ENCODE data around the gene ZNF83. TPM values are rescaled to one million over a fixed set of nuclear protein-coding genes. Genes with fewer than 3 reads are reported as not detected.
"Not testable (repeated sequence)": the region's sequence is repeated elsewhere in the genome, so short reads cannot be mapped to it uniquely, and the experiment has no call there.

Gene ZNF83
- polyA plus RNA-seq, 1 of the 3 experiments (the other 2 are of a cell fraction): 30.1 TPM

- POLR2A ChIA-PET; DNase-seq; H2AFZ ChIP-seq (ENCODE audit: low read depth); H4K20me1 ChIP-seq (ENCODE audit: insufficient read depth); CTCF ChIA-PET; H3K9me3 ChIP-seq; H3K4me3 ChIP-seq (ENCODE audit: low read depth in 2 of 2, low read length in 1 of 2); H3F3A ChIP-seq (replicated peaks; ENCODE audit: insufficient read depth); H3K9ac ChIP-seq; H3K9me2 ChIP-seq; H3K4me1 ChIP-seq (ENCODE audit: control insufficient read depth in 1 of 2, insufficient read depth in 2 of 2, low read depth in 1 of 2, low read length in 1 of 2); H3K79me2 ChIP-seq (ENCODE audit: insufficient read depth); H3K4me2 ChIP-seq; H3K27ac ChIP-seq (ENCODE audit: low read depth in 2 of 2, low read length in 1 of 2); H3K27me3 ChIP-seq (ENCODE audit: insufficient read depth): not testable (repeated sequence)
- peaks cover 4 to 14% of the 10 kb centered on the region in 2 experiments for H3K36me3 ChIP-seq (replicated peaks in 1 of 2; ENCODE audit: control insufficient read depth in 1 of 2, insufficient read depth in 2 of 2, low read length in 1 of 2)
- 95% methylated on average over 3 of the region's 3 CpGs for WGBS (ENCODE audit: low lambda C conversion rate)
These were observed 10.7 kb downstream of the ZNF83 start for GRCh38 chr19:52627441-52627840.

- no peaks in the 10 kb centered on the region for H3K9me3 ChIP-seq
- ChIA-PET CTCF (no interaction called here), POLR2A (no interaction called here)
- no peaks in the 10 kb centered on the region for H3K27me3 ChIP-seq (ENCODE audit: insufficient read depth)
- no peak for DNase-seq
- H3K79me2 ChIP-seq (ENCODE audit: insufficient read depth): no peaks in the 10 kb centered on the region; the same call in 1 of the 2 replicates
- no peak overlapping the region for H3K4me2 ChIP-seq
- H4K20me1 ChIP-seq (ENCODE audit: insufficient read depth): no peaks in the 10 kb centered on the region
- H3K4me1 ChIP-seq (ENCODE audit: control insufficient read depth in 1 of 2, insufficient read depth in 2 of 2, low read depth in 1 of 2, low read length in 1 of 2): no peaks in the 10 kb centered on the region
- no peak overlapping the region for H3K27ac ChIP-seq (ENCODE audit: low read depth in 2 of 2, low read length in 1 of 2)
- no peaks in the 10 kb centered on the region for H3F3A ChIP-seq (replicated peaks; ENCODE audit: insufficient read depth)
- TF ChIP-seq FOSL2 (IDR thresholded peaks at IDR 0.05; ENCODE audit: borderline replicate concordance, low read depth) (no peak), MAX (IDR thresholded peaks at IDR 0.05; ENCODE audit: low read depth) (no peak), TCF12 (IDR thresholded peaks at IDR 0.05) (no peak), TAF1 (IDR thresholded peaks at IDR 0.05; ENCODE audit: borderline replicate concordance, low read depth, low read length) (no peak), CTCF (IDR thresholded peaks at IDR 0.05) (no peak), SIN3A (IDR thresholded peaks at IDR 0.05; ENCODE audit: borderline replicate concordance, low read depth, low read length) (no peak), PBX3 (IDR thresholded peaks at IDR 0.05) (no peak), POLR2AphosphoS5 (IDR thresholded peaks at IDR 0.05; ENCODE audit: low read depth, low read length) (no peak), RFX5 (IDR thresholded peaks at IDR 0.05; ENCODE audit: low read length) (no peak), IRF3 (IDR thresholded peaks at IDR 0.05; ENCODE audit: low read depth, low read length) (no peak)
- H2AFZ ChIP-seq (ENCODE audit: low read depth): no peak overlapping the region
- no peaks in the 10 kb centered on the region for H3K9me2 ChIP-seq
- H3K4me3 ChIP-seq (ENCODE audit: low read depth in 2 of 2, low read length in 1 of 2): no peak overlapping the region
- H3K36me3 ChIP-seq (replicated peaks in 1 of 2; ENCODE audit: control insufficient read depth in 1 of 2, insufficient read depth in 2 of 2, low read length in 1 of 2): peaks cover 4 to 14% of the 10 kb centered on the region in 2 experiments
- no peak overlapping the region for H3K9ac ChIP-seq
- 64% methylated on average over 5 of the region's 5 CpGs for WGBS (ENCODE audit: low lambda C conversion rate)
These were observed 11.2 kb downstream of the ZNF83 start for GRCh38 chr19:52626915-52627314.

All from SK-N-SH (cell line).